PFSK-1 (cell line): Measurements from ENCODE around the gene SH3PXD2A.

Experiments
- POLR2AphosphoS5 ChIP-seq: IDR thresholded peaks from 2 replicates; pipeline ENCODE4 v1.6.1; 2012; ENCODE audit warnings: low read depth, mild to moderate bottlenecking, control low read depth, low read length, moderate library complexity
- TAF1 ChIP-seq: IDR thresholded peaks from 2 replicates; pipeline ENCODE4 v1.6.1; 2012; ENCODE audit warnings: low read length, control low read depth, borderline replicate concordance; ENCODE audit not compliant: insufficient read depth
- TF ChIP-seq, protein P1 (sequence below), 2 experiments: IDR thresholded peaks; 2 replicates each; pipeline versions ENCODE4 v1.6.1 to v1.8.0; 2011 to 2012; ENCODE audit warnings: low read depth in 2 of 2, low read length in 2 of 2, control low read depth in 1 of 2, inconsistent platforms in 1 of 2, mild to moderate bottlenecking in 1 of 2, moderate library complexity in 1 of 2; ENCODE audit not compliant: insufficient read depth in 1 of 2

- TF ChIP-seq, protein P1, sequence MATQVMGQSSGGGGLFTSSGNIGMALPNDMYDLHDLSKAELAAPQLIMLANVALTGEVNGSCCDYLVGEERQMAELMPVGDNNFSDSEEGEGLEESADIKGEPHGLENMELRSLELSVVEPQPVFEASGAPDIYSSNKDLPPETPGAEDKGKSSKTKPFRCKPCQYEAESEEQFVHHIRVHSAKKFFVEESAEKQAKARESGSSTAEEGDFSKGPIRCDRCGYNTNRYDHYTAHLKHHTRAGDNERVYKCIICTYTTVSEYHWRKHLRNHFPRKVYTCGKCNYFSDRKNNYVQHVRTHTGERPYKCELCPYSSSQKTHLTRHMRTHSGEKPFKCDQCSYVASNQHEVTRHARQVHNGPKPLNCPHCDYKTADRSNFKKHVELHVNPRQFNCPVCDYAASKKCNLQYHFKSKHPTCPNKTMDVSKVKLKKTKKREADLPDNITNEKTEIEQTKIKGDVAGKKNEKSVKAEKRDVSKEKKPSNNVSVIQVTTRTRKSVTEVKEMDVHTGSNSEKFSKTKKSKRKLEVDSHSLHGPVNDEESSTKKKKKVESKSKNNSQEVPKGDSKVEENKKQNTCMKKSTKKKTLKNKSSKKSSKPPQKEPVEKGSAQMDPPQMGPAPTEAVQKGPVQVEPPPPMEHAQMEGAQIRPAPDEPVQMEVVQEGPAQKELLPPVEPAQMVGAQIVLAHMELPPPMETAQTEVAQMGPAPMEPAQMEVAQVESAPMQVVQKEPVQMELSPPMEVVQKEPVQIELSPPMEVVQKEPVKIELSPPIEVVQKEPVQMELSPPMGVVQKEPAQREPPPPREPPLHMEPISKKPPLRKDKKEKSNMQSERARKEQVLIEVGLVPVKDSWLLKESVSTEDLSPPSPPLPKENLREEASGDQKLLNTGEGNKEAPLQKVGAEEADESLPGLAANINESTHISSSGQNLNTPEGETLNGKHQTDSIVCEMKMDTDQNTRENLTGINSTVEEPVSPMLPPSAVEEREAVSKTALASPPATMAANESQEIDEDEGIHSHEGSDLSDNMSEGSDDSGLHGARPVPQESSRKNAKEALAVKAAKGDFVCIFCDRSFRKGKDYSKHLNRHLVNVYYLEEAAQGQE (IDR thresholded peaks at IDR 0.05; ENCODE audit: insufficient read depth in 1 of 2, low read depth in 2 of 2, low read length in 2 of 2) = no peak
- TF ChIP-seq POLR2AphosphoS5 = no peak
- TF ChIP-seq TAF1 = no peak
These were observed 35.3 kb upstream of the SH3PXD2A start for GRCh38 chr10:103890688-103891087.
